ENCODE measurements around the gene DISC1.

GRCh38 chr1:231952154-231952553 lies 325.6 kb downstream of the DISC1 start:
- TF ChIP-seq NFRKB (IDR thresholded peaks at IDR 0.05) (no peak), TARDBP (IDR thresholded peaks at IDR 0.05) (no peak), BHLHE40 (IDR thresholded peaks at IDR 0.05; ENCODE audit: borderline replicate concordance) (no peak), FOXM1 (IDR thresholded peaks at IDR 0.05; ENCODE audit: borderline replicate concordance) (no peak), ELF4 (IDR thresholded peaks at IDR 0.05) (no peak), HDGF (IDR thresholded peaks at IDR 0.05; ENCODE audit: borderline replicate concordance) (no peak), SUZ12 (IDR thresholded peaks at IDR 0.05) (no peak)
